K562 (cell line): ENCODE measurements around the gene SLCO1A2. TPM values are rescaled to one million over a fixed set of nuclear protein-coding genes. Genes with fewer than 3 reads are reported as not detected.

Experiments used
- ATAC-seq: fragments of 200-7000 bp; cut with Tn5 transposase; 3 replicates; pipeline ENCODE4 v1.9.1; 2020; ENCODE audit warnings: moderate library complexity
- BruUV-seq: library from RNA; stranded (reverse); fragments of 400-500 nt; replicated peaks from 2 replicates; lab custom pipeline; 2021; lab: Mats Ljungman, UMichigan
- CTCF ChIA-PET: fragments of 300-600 bp; formaldehyde crosslinking; extraction: SDS; loops from one replicate; lab custom pipeline; 2021; ENCODE audit warnings: low intra/inter-chr PET ratio; lab: Yijun Ruan, JAX
- POLR2A ChIA-PET: fragments of 300-600, 350-650 bp; sonication (Branson Sonifier 250); formaldehyde crosslinking; extraction: SDS; loops from one replicate; lab custom pipeline; 2021; ENCODE audit warnings: antibody characterized with exemption, inconsistent platforms; lab: Yijun Ruan, JAX
- DNase-seq, 4 experiments: peaks; one replicate each; pipeline versions ENCODE4 v3.0.0 to v3.0.0-alpha.2; 2011 to 2018; ENCODE audit warnings: low spot score in 3 of 4, mixed read lengths in 3 of 4; ENCODE audit errors: extremely low read depth in 1 of 4
- FAIRE-seq: peaks from 2 replicates; lab custom pipeline; 2011; peaks lifted over from hg19 to GRCh38; lab: Jason Lieb, UNC
- H2AFZ ChIP-seq: 2 replicates; pipeline ENCODE4 v1.6.0; 2011; ENCODE audit warnings: low read depth, low read length, control low read depth, inconsistent platforms
- H3K27ac ChIP-seq: fragments of 200-600 bp; 3 replicates; pipeline ENCODE4 v1.8.0; 2011; ENCODE audit warnings: low read depth, mild to moderate bottlenecking, control low read depth, inconsistent platforms, low read length, moderate library complexity, mixed read lengths; ENCODE audit errors: extremely low read depth
- H3K27me3 ChIP-seq, 2 experiments: fragments of 300-600 bp in 1 of 2; 2 replicates in 1 of 2; 3 replicates in 1 of 2; pipeline versions ENCODE4 v1.6.0 to v1.8.0; 2011; ENCODE audit warnings: inconsistent platforms in 2 of 2, low read length in 2 of 2, mild to moderate bottlenecking in 1 of 2, mixed read lengths in 1 of 2, moderate library complexity in 1 of 2; ENCODE audit not compliant: control insufficient read depth in 2 of 2, insufficient read depth in 2 of 2
- H3K36me3 ChIP-seq: fragments of 300-600 bp; 3 replicates; pipeline ENCODE4 v1.8.0; 2011; ENCODE audit warnings: mild to moderate bottlenecking, low read length, inconsistent platforms; ENCODE audit not compliant: control insufficient read depth, insufficient read depth
- H3K4me1 ChIP-seq, 2 experiments: fragments of 200-600 bp in 1 of 2; replicated peaks in 1 of 2; 2 replicates in 1 of 2; 3 replicates in 1 of 2; pipeline versions ENCODE4 v1.5.1 to v1.8.0; 2011; ENCODE audit warnings: inconsistent platforms in 2 of 2, low read length in 2 of 2, mild to moderate bottlenecking in 1 of 2, mixed read lengths in 1 of 2, moderate library complexity in 1 of 2; ENCODE audit not compliant: control insufficient read depth in 2 of 2, insufficient read depth in 2 of 2
- H3K4me2 ChIP-seq: 2 replicates; pipeline ENCODE4 v1.6.1; 2011; ENCODE audit warnings: low read length, control low read depth, inconsistent platforms, mixed read lengths; ENCODE audit not compliant: insufficient read depth
- H3K4me3 ChIP-seq: fragments of 200-600 bp; sonication (generic), shearing (Covaris generic); 2 replicates; pipeline ENCODE4 v1.5.1; 2016; ENCODE audit warnings: control low read depth, inconsistent platforms
- H3K79me2 ChIP-seq: fragments of 200-600 bp; 3 replicates; pipeline ENCODE4 v1.8.0; 2011; ENCODE audit warnings: low read length, inconsistent platforms; ENCODE audit not compliant: control insufficient read depth, insufficient read depth
- H3K9ac ChIP-seq, 2 experiments: 2 replicates each; pipeline versions ENCODE4 v1.6.0 to v1.6.1; 2011; ENCODE audit warnings: low read depth in 2 of 2, low read length in 2 of 2, control low read depth in 1 of 2, inconsistent platforms in 1 of 2, mild to moderate bottlenecking in 1 of 2, mixed read lengths in 1 of 2; ENCODE audit not compliant: insufficient read depth in 1 of 2
- H3K9me1 ChIP-seq: one replicate; pipeline ENCODE4 v1.6.0; 2011; ENCODE audit warnings: inconsistent platforms, mild to moderate bottlenecking, low read length, moderate library complexity; ENCODE audit not compliant: control insufficient read depth, insufficient read depth
- H3K9me3 ChIP-seq: replicated peaks from 2 replicates; pipeline ENCODE4 v1.5.1; 2011; ENCODE audit warnings: low read depth, low read length, inconsistent platforms; ENCODE audit not compliant: control insufficient read depth, insufficient read depth
- H4K20me1 ChIP-seq: replicated peaks from 2 replicates; pipeline ENCODE4 v1.6.1; 2011; ENCODE audit warnings: low read length, inconsistent platforms, mixed read lengths; ENCODE audit not compliant: control insufficient read depth, insufficient read depth
- ATF7 ChIP-seq: fragments of 450-650 bp; IDR thresholded peaks from 2 replicates; pipeline ENCODE4 v1.7.1; 2014; ENCODE audit warnings: mild to moderate bottlenecking, moderate library complexity
- CREB1 ChIP-seq, 2 experiments: sonication (generic) in 1 of 2; formaldehyde crosslinking in 1 of 2; IDR thresholded peaks; 2 replicates each; pipeline versions ENCODE4 v1.6.1 to v1.8.0; 2012 to 2022; ENCODE audit warnings: inconsistent platforms in 1 of 2, mild to moderate bottlenecking in 1 of 2, missing genetic modification reagents in 1 of 2, moderate library complexity in 1 of 2
- FOSL1 ChIP-seq: fragments of 200-800 bp; sonication (Bioruptor generic); conservative IDR thresholded peaks from 2 replicates; pipeline ENCODE4 v1.6.1; 2016; ENCODE audit warnings: missing genetic modification characterization, missing compliant biosample characterization
- L3MBTL2 ChIP-seq: fragments of 450-650 bp; IDR thresholded peaks from 2 replicates; pipeline ENCODE4 v1.6.1; 2016; ENCODE audit warnings: mild to moderate bottlenecking, moderate library complexity
- MAFF ChIP-seq: IDR thresholded peaks from 2 replicates; pipeline ENCODE4 v1.6.1; 2012; ENCODE audit warnings: low read length, improper control_type of control experiment
- MEIS2 ChIP-seq: fragments of 450-650 bp; IDR thresholded peaks from 2 replicates; pipeline ENCODE4 v1.6.1; 2014; ENCODE audit warnings: mild to moderate bottlenecking; ENCODE audit not compliant: partially characterized antibody
- PBX2 ChIP-seq, 2 experiments: IDR thresholded peaks in 1 of 2; conservative IDR thresholded peaks in 1 of 2; 2 replicates each; pipeline ENCODE4 v1.6.1; 2016; ENCODE audit warnings: low read depth in 2 of 2, mild to moderate bottlenecking in 1 of 2, missing compliant biosample characterization in 1 of 2, missing genetic modification characterization in 1 of 2, moderate library complexity in 1 of 2
- PTRF ChIP-seq: fragments of 450-650 bp; IDR thresholded peaks from 2 replicates; pipeline ENCODE4 v1.6.1; 2016; ENCODE audit warnings: mild to moderate bottlenecking, missing genetic modification characterization, missing compliant biosample characterization
- RB1 ChIP-seq: fragments of 450-650 bp; IDR thresholded peaks from 2 replicates; pipeline ENCODE4 v1.6.1; 2017; ENCODE audit warnings: low read depth, mild to moderate bottlenecking
- TBL1XR1 ChIP-seq, 2 experiments: IDR thresholded peaks; 2 replicates each; pipeline ENCODE4 v1.6.1; 2012; ENCODE audit warnings: improper control_type of control experiment in 2 of 2, low read length in 2 of 2, mild to moderate bottlenecking in 1 of 2
- TCF7 ChIP-seq: sonication (generic); IDR thresholded peaks from 2 replicates; pipeline ENCODE4 v1.6.1; 2016; ENCODE audit warnings: antibody characterized with exemption, borderline replicate concordance
- U2AF1 ChIP-seq: fragments of 200-400 bp; formaldehyde crosslinking; optimal IDR thresholded peaks from 2 replicates; pipeline ENCODE3; 2017; ENCODE audit warnings: mild to moderate bottlenecking, low read depth, low read length, moderate library complexity
- ZNF280A ChIP-seq: fragments of 450-650 bp; IDR thresholded peaks from 2 replicates; pipeline ENCODE4 v1.6.1; 2018; ENCODE audit warnings: mild to moderate bottlenecking, low read depth; ENCODE audit not compliant: partially characterized antibody
- WGBS: fragments of 100-300 bp; shearing (Covaris generic); methylation state at CpG from one replicate; pipeline ENCODE4 v1.1.6; 2016; ENCODE audit warnings: low coverage, mixed read lengths; ENCODE audit not compliant: insufficient coverage; ENCODE audit errors: missing lambda C conversion rate; 5-methylcytosine and 5-hydroxymethylcytosine counted together
- in situ Hi-C: fragments of 300-500 bp; cut with MboI; formaldehyde crosslinking; loops from 4 replicates; pipeline ENCODE4 v1.15.0; 2018; ENCODE audit warnings: inconsistent platforms, mixed read lengths
- intact Hi-C: fragments of 100-400 bp; cut with micrococcal nuclease; formaldehyde crosslinking; loops from 2 replicates; pipeline ENCODE4 v1.14.2; 2022
- polyA plus RNA-seq, 8 experiments: library from polyadenylated mRNA; depleted of rRNA in 4 of 8; stranded (reverse) in 5 of 8; unstranded in 3 of 8; fragments of >200 nt; fragmentation: Nextera tagmentation in 2 of 8; fragmentation: Illumina TruSeq in 1 of 8; extraction: Ambion mirVana in 2 of 8; extraction: Trizol in 1 of 8; gene quantifications; 2 replicates each; pipeline versions ENCODE4 v1.2.1 to v1.2.3, GENCODE V29; 2011 to 2014; ENCODE audit warnings: inconsistent platforms in 1 of 8, missing spikeins in 1 of 8
- total RNA-seq, 7 experiments: library from RNA; depleted of rRNA in 6 of 7; stranded (reverse); fragments of >200 nt in 6 of 7; fragmentation: Illumina TruSeq in 2 of 7; extraction: Trizol in 2 of 7; gene quantifications; 2 replicates each; pipeline versions ENCODE4 v1.2.1 to v1.2.3, GENCODE V29; 2011 to 2021; ENCODE audit warnings: low replicate concordance in 1 of 7

SLCO1A2 gene
- total and polyA plus RNA-seq, 9 of the 15 experiments (the other 6 are each of a cell fraction or from before 2014, with no cell fraction given) = 1.2 to 4.4 (median 2.6) TPM

GRCh38 chr12:21239866-21240265 lies 94.9 kb downstream of the SLCO1A2 start:
- no peaks in the 10 kb centered on the region for H3K79me2 ChIP-seq
- H4K20me1 ChIP-seq = no peaks in the 10 kb centered on the region
- H3K9me1 ChIP-seq = no peaks in the 10 kb centered on the region
- H3K4me2 ChIP-seq = no peak overlapping the region
- ChIA-PET POLR2A (no interaction called here), CTCF (no interaction called here)
- 0% methylated on average over 4 of the region's 4 CpGs for WGBS
- no peaks in the 10 kb centered on the region for H3K36me3 ChIP-seq
- intact Hi-C loops = no loop called here
- H3K9ac ChIP-seq = no peak overlapping the region
- no peaks in the 10 kb centered on the region for H3K9me3 ChIP-seq
- no peak overlapping the region for H3K27ac ChIP-seq
- DNase-seq (no peak), ATAC-seq (no peak), FAIRE-seq (no peak)
- no peak overlapping the region for H2AFZ ChIP-seq
- no peaks in the 10 kb centered on the region for H3K4me1 ChIP-seq
- in situ Hi-C loops = no loop called here
- BruUV-seq = no TSS peak
- H3K27me3 ChIP-seq = no peaks in the 10 kb centered on the region
- H3K4me3 ChIP-seq = no peak overlapping the region
- TF ChIP-seq ZNF280A (no peak), TCF7 (no peak), MAFF (no peak), CREB1 (IDR thresholded peaks at IDR 0.05) (no peak), CREB1 (CRISPR knock-in tag; IDR thresholded peaks at IDR 0.05) (no peak), L3MBTL2 (no peak), PBX2 (CRISPR knock-in tag; IDR thresholded peaks at IDR 0.05; ENCODE audit: low read depth) (no peak), PBX2 (tag; conservative IDR thresholded peaks at IDR 0.05; ENCODE audit: low read depth) (0 out of 2 replicates have a peak, but pooled peaks have one; percentile 15), MEIS2 (peak; percentile 21), ATF7 (no peak), PTRF (tag) (no peak), RB1 (no peak), U2AF1 (no peak), FOSL1 (tag) (no peak), TBL1XR1 (IDR thresholded peaks at IDR 0.05; ENCODE audit: low read length in 2 of 2) (no peak)
